ENCODE results near the gene CNTNAP2.

GRCh38 chr7:146370171-146370570, 253.6 kb downstream of the CNTNAP2 start:
- TF ChIP-seq POLR2A (IDR thresholded peaks at IDR 0.05) (no peak), CTCF (IDR thresholded peaks at IDR 0.05) (no peak), POLR2AphosphoS5 (IDR thresholded peaks at IDR 0.05) (no peak), EP300 (IDR thresholded peaks at IDR 0.05) (no peak)

Measured in stomach (tissue), 4 donors.